Peyer's patch (tissue), 4 donors: Measurements from ENCODE around the gene SLC16A12. TPM values are rescaled to one million over a fixed set of nuclear protein-coding genes. Genes with fewer than 3 reads are reported as not detected.

Experiments
- DNase-seq, 3 donors: peaks; one replicate each; pipeline ENCODE4 v3.0.0-alpha.2; 2017 to 2019
- H3K27ac ChIP-seq, 4 donors: fragments of 200-600 bp; sonication (generic); one replicate each; pipeline ENCODE4 v1.5.1; 2016 to 2019
- H3K27me3 ChIP-seq, 2 donors: fragments of 200-600 bp; sonication (generic); one replicate each; pipeline ENCODE4 v1.5.1; 2019
- H3K36me3 ChIP-seq, 3 donors: fragments of 200-600 bp; sonication (generic); one replicate each; pipeline ENCODE4 v1.5.1; 2016 to 2019
- H3K4me1 ChIP-seq, 4 donors: fragments of 200-600 bp; sonication (generic); one replicate each; pipeline ENCODE4 v1.5.1; 2016 to 2019
- H3K4me3 ChIP-seq, 4 donors: fragments of 200-600 bp; sonication (generic); 1 replicate in 3 of 4; 2 replicates in 1 of 4; pipeline ENCODE4 v1.5.1; 2016 to 2019; ENCODE audit warnings: mild to moderate bottlenecking in 1 of 4
- H3K9me3 ChIP-seq, 4 donors: fragments of 200-600 bp; sonication (generic); one replicate each; pipeline ENCODE4 v1.5.1; 2016 to 2019; ENCODE audit warnings: mild to moderate bottlenecking in 1 of 4
- POLR2A ChIP-seq, 2 donors: fragments of 450-650 bp; IDR thresholded peaks; one replicate each; pipeline ENCODE4 v1.5.1; 2017; ENCODE audit warnings: antibody characterized with exemption in 2 of 2, mild to moderate bottlenecking in 2 of 2, moderate library complexity in 2 of 2
- total RNA-seq, 4 donors: library from RNA; depleted of rRNA; stranded (reverse); fragments of >200 nt; gene quantifications; one replicate each; pipeline ENCODE4 v1.1.0, GENCODE V29; 2016
- TF ChIP-seq, protein P1 (sequence below), 6 experiments: fragments of 450-650 bp in 4 of 6; fragments of 200-600 bp in 2 of 6; sonication (generic) in 1 of 6; IDR thresholded peaks; one replicate each; pipeline ENCODE4 v1.5.1; 2017 to 2019; ENCODE audit warnings: antibody characterized with exemption in 6 of 6, mild to moderate bottlenecking in 3 of 6, moderate library complexity in 1 of 6

Gene SLC16A12, protein sequence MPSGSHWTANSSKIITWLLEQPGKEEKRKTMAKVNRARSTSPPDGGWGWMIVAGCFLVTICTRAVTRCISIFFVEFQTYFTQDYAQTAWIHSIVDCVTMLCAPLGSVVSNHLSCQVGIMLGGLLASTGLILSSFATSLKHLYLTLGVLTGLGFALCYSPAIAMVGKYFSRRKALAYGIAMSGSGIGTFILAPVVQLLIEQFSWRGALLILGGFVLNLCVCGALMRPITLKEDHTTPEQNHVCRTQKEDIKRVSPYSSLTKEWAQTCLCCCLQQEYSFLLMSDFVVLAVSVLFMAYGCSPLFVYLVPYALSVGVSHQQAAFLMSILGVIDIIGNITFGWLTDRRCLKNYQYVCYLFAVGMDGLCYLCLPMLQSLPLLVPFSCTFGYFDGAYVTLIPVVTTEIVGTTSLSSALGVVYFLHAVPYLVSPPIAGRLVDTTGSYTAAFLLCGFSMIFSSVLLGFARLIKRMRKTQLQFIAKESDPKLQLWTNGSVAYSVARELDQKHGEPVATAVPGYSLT
- under 1 TPM in 1 of 4 donors, not detected in 3; 0.38 TPM for total RNA-seq

DNA sequence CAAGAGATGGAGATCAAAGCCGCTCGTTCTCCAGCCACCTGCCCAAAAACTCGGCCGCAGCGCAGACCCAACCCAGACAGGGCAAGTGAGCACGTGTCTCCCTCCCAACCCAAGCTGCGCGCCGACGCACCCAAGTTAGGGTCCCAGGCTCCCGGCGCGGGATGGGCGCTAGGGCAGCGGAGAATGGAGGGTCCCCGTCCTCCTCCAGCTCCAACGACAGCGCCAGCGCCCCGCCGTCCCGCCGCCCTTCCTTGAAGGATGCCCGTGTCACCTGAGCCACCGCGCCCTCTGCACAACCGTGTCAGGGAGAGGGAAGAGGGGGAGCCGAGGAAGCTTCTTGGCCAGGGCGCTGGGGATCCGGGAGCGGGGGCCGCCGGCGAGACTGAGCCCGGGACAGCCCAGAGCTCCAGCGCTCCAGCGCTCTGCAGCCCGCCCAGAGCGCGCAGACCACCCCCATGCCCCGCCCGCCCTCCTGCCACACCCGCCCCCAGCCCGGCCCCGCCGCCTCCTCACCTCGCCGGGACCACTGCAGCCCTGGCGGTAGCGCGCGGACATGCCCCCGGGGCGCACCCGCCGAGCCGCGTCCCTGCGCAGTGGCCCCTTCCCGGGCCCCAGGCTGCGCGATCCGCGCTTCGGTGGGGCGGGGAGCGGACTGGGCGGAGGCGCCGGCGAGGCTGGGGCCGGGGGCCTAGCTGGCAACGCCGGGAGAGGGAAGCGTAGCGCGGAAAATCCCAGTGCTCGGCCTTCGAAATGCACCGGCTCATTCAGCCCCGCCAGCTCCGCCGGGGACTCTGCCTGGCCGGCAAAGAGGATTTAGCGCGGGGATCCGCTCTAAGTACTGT, at the start of gene SLC16A12:
TSS of gene SLC16A12 (minus strand) at position 424 of the 842 bp plus-strand sequence. CDS start 73,016 bp downstream, outside the sequence.
- H3K9me3 ChIP-seq: no peaks in the 10 kb centered on the region
- H3K36me3 ChIP-seq: no peaks in the 10 kb centered on the region
- peak within 1 kb of the TSS; percentile 8 to 49 (median 36) for H3K4me3 ChIP-seq
- no peak for TF ChIP-seq POLR2A (IDR thresholded peaks at IDR 0.05)
- TF ChIP-seq, protein P1, sequence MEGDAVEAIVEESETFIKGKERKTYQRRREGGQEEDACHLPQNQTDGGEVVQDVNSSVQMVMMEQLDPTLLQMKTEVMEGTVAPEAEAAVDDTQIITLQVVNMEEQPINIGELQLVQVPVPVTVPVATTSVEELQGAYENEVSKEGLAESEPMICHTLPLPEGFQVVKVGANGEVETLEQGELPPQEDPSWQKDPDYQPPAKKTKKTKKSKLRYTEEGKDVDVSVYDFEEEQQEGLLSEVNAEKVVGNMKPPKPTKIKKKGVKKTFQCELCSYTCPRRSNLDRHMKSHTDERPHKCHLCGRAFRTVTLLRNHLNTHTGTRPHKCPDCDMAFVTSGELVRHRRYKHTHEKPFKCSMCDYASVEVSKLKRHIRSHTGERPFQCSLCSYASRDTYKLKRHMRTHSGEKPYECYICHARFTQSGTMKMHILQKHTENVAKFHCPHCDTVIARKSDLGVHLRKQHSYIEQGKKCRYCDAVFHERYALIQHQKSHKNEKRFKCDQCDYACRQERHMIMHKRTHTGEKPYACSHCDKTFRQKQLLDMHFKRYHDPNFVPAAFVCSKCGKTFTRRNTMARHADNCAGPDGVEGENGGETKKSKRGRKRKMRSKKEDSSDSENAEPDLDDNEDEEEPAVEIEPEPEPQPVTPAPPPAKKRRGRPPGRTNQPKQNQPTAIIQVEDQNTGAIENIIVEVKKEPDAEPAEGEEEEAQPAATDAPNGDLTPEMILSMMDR (IDR thresholded peaks at IDR 0.05): no peak
- peaks cover 0 to 27% of the 10 kb centered on the region in 2 donors for H3K27me3 ChIP-seq
- no peak within 1 kb of the TSS for H3K27ac ChIP-seq
- peaks cover 0 to 14% (median 2%) of the 10 kb centered on the region in 4 donors for H3K4me1 ChIP-seq
- no peak for DNase-seq

DNA sequence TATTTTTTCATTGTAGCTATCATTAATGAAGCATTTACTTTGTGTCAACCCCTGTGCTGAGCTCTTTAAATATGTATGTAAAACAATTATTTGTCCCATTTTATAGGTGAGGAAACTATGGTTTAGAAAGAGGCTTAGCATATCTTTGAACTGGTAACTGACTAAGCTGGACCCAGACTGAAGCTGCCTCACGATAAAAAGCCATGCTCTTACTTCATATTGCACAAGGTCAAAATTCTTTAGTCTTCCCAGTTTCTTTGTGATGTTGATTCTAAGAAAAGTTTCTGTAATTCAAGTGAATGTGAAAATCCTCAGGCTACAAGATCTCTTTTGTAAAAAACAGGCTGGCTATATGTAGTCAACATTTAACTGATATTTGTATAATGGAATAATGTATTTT, 46.6 kb upstream of the SLC16A12 start:
- Histone ChIP-seq H3K4me3 (no peak overlapping the region), H3K27me3 (no peaks in the 10 kb centered on the region), H3K4me1 (no peaks in the 10 kb centered on the region), H3K9me3 (no peaks in the 10 kb centered on the region), H3K27ac (no peak overlapping the region), H3K36me3 (no peaks in the 10 kb centered on the region)
- no peak for DNase-seq
- TF ChIP-seq, protein P1 (IDR thresholded peaks at IDR 0.05): no peak
- TF ChIP-seq POLR2A (IDR thresholded peaks at IDR 0.05): no peak

DNA sequence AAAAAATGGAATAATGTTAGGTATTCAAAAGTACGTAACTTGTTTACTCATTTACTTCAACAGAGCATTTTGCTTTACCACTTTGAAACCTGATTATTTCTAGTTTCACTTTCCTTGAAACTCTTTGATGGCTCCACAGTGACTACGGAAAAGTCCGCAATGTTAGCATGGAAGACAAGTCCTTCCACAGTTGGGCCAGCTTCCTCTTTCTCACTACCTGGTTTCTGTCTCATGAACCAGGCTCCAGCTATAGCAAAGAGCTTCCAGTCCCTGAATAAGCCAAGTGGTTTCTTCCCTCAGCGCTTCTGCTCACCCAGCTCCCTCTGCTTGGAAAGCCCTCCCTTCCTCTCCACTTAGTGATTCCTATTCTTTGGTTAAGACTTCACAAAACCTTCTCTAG, 44.8 kb upstream of the SLC16A12 start:
- Histone ChIP-seq H3K9me3 (no peaks in the 10 kb centered on the region), H3K4me1 (no peaks in the 10 kb centered on the region), H3K36me3 (no peaks in the 10 kb centered on the region), H3K4me3 (no peak overlapping the region), H3K27me3 (no peaks in the 10 kb centered on the region), H3K27ac (no peak overlapping the region)
- DNase-seq: no peak
- TF ChIP-seq, protein P1 (IDR thresholded peaks at IDR 0.05): no peak
- TF ChIP-seq POLR2A (IDR thresholded peaks at IDR 0.05): no peak

DNA sequence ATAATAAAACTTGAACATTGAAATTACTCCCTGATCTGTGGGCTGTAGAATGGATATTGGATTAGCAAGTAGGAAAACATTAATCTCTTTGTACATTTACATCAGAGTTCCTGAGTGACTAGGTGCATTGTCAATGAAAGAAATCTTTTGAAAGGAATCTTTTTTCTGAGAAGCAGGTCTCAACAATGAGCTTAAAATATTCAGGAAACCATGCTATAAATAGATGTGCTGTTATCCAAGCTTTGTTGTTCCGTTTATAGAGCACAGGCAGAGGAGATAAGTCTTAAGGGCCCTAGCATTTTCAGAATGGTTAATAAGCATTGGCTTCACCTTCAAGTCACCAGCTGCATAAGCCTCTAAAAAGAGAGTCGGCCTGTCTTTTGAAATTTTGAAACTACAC, 41.3 kb upstream of the SLC16A12 start:
- TF ChIP-seq, protein P1 (IDR thresholded peaks at IDR 0.05): no peak
- no peak for TF ChIP-seq POLR2A (IDR thresholded peaks at IDR 0.05)
- Histone ChIP-seq H3K9me3 (no peaks in the 10 kb centered on the region), H3K27ac (no peak overlapping the region), H3K4me1 (no peaks in the 10 kb centered on the region), H3K36me3 (no peaks in the 10 kb centered on the region), H3K27me3 (no peaks in the 10 kb centered on the region), H3K4me3 (no peak overlapping the region)
- no peak for DNase-seq

DNA sequence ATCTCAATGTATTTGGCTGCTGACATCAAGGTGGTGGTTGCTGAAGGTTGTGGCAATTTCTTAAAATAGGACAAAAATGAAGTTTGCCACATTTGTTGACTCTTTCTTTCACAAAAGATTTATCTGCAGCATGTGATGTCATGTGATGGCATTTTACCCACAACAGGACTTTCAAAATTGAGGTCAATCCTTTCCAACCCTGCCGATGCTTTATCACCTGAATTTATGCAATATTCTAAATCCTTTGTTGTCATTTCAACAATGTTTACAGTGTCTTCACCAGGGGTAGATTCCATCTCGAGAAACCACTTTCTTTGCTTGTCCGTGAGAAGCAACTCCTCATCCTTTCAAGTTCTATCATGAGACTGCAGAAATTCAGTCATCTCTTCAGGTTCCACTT, 40.6 kb upstream of the SLC16A12 start:
- Histone ChIP-seq H3K4me1 (no peaks in the 10 kb centered on the region), H3K36me3 (no peaks in the 10 kb centered on the region), H3K4me3 (no peak overlapping the region), H3K27ac (no peak overlapping the region), H3K9me3 (no peaks in the 10 kb centered on the region), H3K27me3 (no peaks in the 10 kb centered on the region)
- DNase-seq: no peak
- no peak for TF ChIP-seq POLR2A (IDR thresholded peaks at IDR 0.05)
- TF ChIP-seq, protein P1 (IDR thresholded peaks at IDR 0.05): no peak
